SU-DHL-6 (cell line): Measurements from ENCODE around the gene CASD1.

Experiments
- H2AFZ ChIP-seq: fragments of 200-600 bp; sonication (generic); 2 replicates; pipeline ENCODE4 v1.6.1; 2014; ENCODE audit warnings: low read depth, mild to moderate bottlenecking, moderate library complexity, mixed read lengths, antibody characterized with exemption, low read length; ENCODE audit not compliant: severe bottlenecking
- H3F3A ChIP-seq: fragments of 200-600 bp; shearing (Covaris generic); 2 replicates; pipeline ENCODE4 v1.6.0; 2016; ENCODE audit warnings: antibody characterized with exemption, mild to moderate bottlenecking; ENCODE audit not compliant: insufficient read depth
- H3K27ac ChIP-seq: fragments of 200-600 bp; sonication (generic); 2 replicates; pipeline ENCODE4 v1.5.1; 2016; ENCODE audit warnings: low read depth, mild to moderate bottlenecking, low read length, moderate library complexity, mixed read lengths
- H3K27me3 ChIP-seq: fragments of 200-600 bp; sonication (generic), shearing (Covaris generic); 2 replicates; pipeline ENCODE4 v1.6.0; 2014; ENCODE audit warnings: mild to moderate bottlenecking, low read length
- H3K36me3 ChIP-seq: fragments of 200-600 bp; sonication (generic); 2 replicates; pipeline ENCODE4 v1.6.1; 2014; ENCODE audit warnings: mild to moderate bottlenecking, low read length, mixed read lengths
- H3K4me2 ChIP-seq: fragments of 300-600, 200-600 bp; shearing (Covaris generic), sonication (generic); 2 replicates; pipeline ENCODE4 v1.6.0; 2014; ENCODE audit warnings: low read length, low read depth, mild to moderate bottlenecking; ENCODE audit not compliant: poor library complexity, severe bottlenecking
- H3K4me3 ChIP-seq: fragments of 200-600 bp; sonication (generic); 2 replicates; pipeline ENCODE4 v1.5.1; 2014; ENCODE audit warnings: antibody characterized with exemption, low read length, mild to moderate bottlenecking, mixed read lengths; ENCODE audit not compliant: insufficient read depth, poor library complexity, severe bottlenecking
- H3K79me2 ChIP-seq: fragments of 200-600 bp; sonication (generic); 2 replicates; pipeline ENCODE4 v1.6.1; 2014; ENCODE audit warnings: mild to moderate bottlenecking, low read length, moderate library complexity; ENCODE audit not compliant: insufficient read depth
- H3K9ac ChIP-seq: fragments of 200-600 bp; sonication (generic); 2 replicates; pipeline ENCODE4 v1.7.0; 2014; ENCODE audit warnings: mild to moderate bottlenecking, low read length
- H3K9me2 ChIP-seq: fragments of 200-600 bp; sonication (generic); replicated peaks from 2 replicates; pipeline ENCODE4 v1.6.1; 2014; ENCODE audit warnings: low read length; ENCODE audit not compliant: insufficient read depth
- H3K9me3 ChIP-seq: fragments of 200-600 bp; sonication (generic); 2 replicates; pipeline ENCODE4 v1.6.1; 2014; ENCODE audit warnings: low read length, mixed read lengths; ENCODE audit not compliant: insufficient read depth
- H4K20me1 ChIP-seq: fragments of 200-600 bp; sonication (generic); 2 replicates; pipeline ENCODE4 v1.6.1; 2014; ENCODE audit warnings: low read depth, mild to moderate bottlenecking, antibody characterized with exemption, low read length, moderate library complexity, mixed read lengths
- CTCF ChIP-seq: fragments of 200-600 bp; sonication (generic); IDR thresholded peaks from one replicate; pipeline ENCODE4 v1.5.1; 2017; ENCODE audit warnings: antibody characterized with exemption, mild to moderate bottlenecking, low read length, moderate library complexity; ENCODE audit not compliant: insufficient read depth, poor library complexity, severe bottlenecking
- EZH2phosphoT487 ChIP-seq: fragments of 200-600 bp; sonication (generic), shearing (Covaris generic); conservative IDR thresholded peaks from 2 replicates; pipeline ENCODE4 v1.6.1; 2018; ENCODE audit warnings: mild to moderate bottlenecking, antibody characterized with exemption, low read length, moderate library complexity, mixed read lengths

Gene CASD1

GRCh38 chr7:94509264-94509886 lies at the start of gene CASD1:
TSS of gene CASD1 (plus strand) at chr7:94509809. CDS start at chr7:94510085, 276 bp downstream.
- H4K20me1 ChIP-seq, result peaks cover 9% of the 10 kb centered on the region; the same call in 1 of the 2 replicates
- no peaks in the 10 kb centered on the region for H3K9me2 ChIP-seq
- peaks cover 11% of the 10 kb centered on the region; the same call in 1 of the 2 replicates for H3K79me2 ChIP-seq
- H3K36me3 ChIP-seq, result peaks cover 3% of the 10 kb centered on the region; the same call in 1 of the 2 replicates
- H3K9ac ChIP-seq, result peak within 1 kb of the TSS; percentile 68
- H3K27ac ChIP-seq, result peak within 1 kb of the TSS; percentile 52
- no peak for TF ChIP-seq EZH2phosphoT487
- TF ChIP-seq CTCF, result no peak
- 0 out of 2 replicates have a peak, but pooled peaks cover 3% of the 10 kb centered on the region for H3K27me3 ChIP-seq
- peak within 1 kb of the TSS; percentile 96 for H2AFZ ChIP-seq
- no peaks in the 10 kb centered on the region for H3K9me3 ChIP-seq
- peak within 1 kb of the TSS; percentile 75 for H3K4me2 ChIP-seq
- H3K4me3 ChIP-seq, result peak within 1 kb of the TSS; percentile 78
- peaks cover 19% of the 10 kb centered on the region for H3F3A ChIP-seq

- no peaks in the 10 kb centered on the region for H3K36me3 ChIP-seq
- H3K4me3 ChIP-seq, result no peak overlapping the region
- no peaks in the 10 kb centered on the region for H3K79me2 ChIP-seq
- H3K9me2 ChIP-seq, result no peaks in the 10 kb centered on the region
- H3K4me2 ChIP-seq, result no peak overlapping the region
- H3K27me3 ChIP-seq, result no peaks in the 10 kb centered on the region
- no peaks in the 10 kb centered on the region for H3K9me3 ChIP-seq
- no peaks in the 10 kb centered on the region for H4K20me1 ChIP-seq
- no peak overlapping the region for H3K9ac ChIP-seq
- H2AFZ ChIP-seq, result no peak overlapping the region
- no peaks in the 10 kb centered on the region for H3F3A ChIP-seq
- TF ChIP-seq EZH2phosphoT487 (no peak), CTCF (no peak)
- H3K27ac ChIP-seq, result no peak overlapping the region
These were observed 43.1 kb upstream of the CASD1 start for GRCh38 chr7:94466516-94466915.

- Histone ChIP-seq H3K9ac (no peak overlapping the region), H3K36me3 (no peaks in the 10 kb centered on the region; the same call in 1 of the 2 replicates), H3K4me3 (no peak overlapping the region), H4K20me1 (no peaks in the 10 kb centered on the region), H3K9me3 (no peaks in the 10 kb centered on the region), H3K4me2 (no peak overlapping the region), H3K27ac (no peak overlapping the region), H3K27me3 (0 out of 2 replicates have a peak, but pooled peaks cover 3% of the 10 kb centered on the region), H3F3A (no peaks in the 10 kb centered on the region), H3K9me2 (no peaks in the 10 kb centered on the region), H2AFZ (no peak overlapping the region), H3K79me2 (no peaks in the 10 kb centered on the region)
- TF ChIP-seq CTCF, result no peak
- no peak for TF ChIP-seq EZH2phosphoT487
These were observed 38.0 kb upstream of the CASD1 start for GRCh38 chr7:94471604-94472003.
